Ovary (tissue), 3 donors: ENCODE data around the gene P2RY12.

Experiments
- EP300 ChIP-seq: sonication (generic); formaldehyde crosslinking; IDR thresholded peaks from one replicate; pipeline ENCODE4 v1.6.1; 2017; ENCODE audit warnings: antibody characterized with exemption
- POLR2A ChIP-seq: fragments of 450-650 bp; IDR thresholded peaks from one replicate; pipeline ENCODE4 v1.6.1; 2017; ENCODE audit warnings: antibody characterized with exemption, mild to moderate bottlenecking, moderate library complexity
- TF ChIP-seq, protein P1 (sequence below), 3 donors: fragments of 450-650 bp in 2 of 3; fragments of 200-600 bp in 1 of 3; IDR thresholded peaks; one replicate each; pipeline versions ENCODE4 v1.5.1 to v1.8.0; 2016 to 2022; ENCODE audit warnings: antibody characterized with exemption in 3 of 3, mild to moderate bottlenecking in 1 of 3
- donor health status: DM: no; HTN: no; CAD: no.

DNA sequence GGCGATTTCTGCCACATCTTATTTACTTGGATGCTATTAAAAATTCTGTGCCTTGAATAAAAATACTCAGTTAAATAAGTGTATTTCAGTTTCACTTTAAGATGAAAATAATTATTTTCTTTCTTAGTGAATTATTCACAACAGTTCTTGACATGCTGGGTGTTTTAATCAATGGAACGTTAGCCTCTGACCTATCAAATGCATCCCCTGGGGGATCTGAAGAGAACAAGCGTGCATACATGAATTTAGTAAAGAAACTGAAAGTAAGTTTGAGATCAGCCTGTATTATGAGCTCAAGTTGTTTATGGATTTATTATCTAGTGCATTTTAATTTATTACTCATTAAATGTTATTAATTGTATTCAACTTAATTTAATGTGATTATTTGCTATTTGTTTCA lies 597 bp downstream of the P2RY12 start:
- TF ChIP-seq, protein P1, sequence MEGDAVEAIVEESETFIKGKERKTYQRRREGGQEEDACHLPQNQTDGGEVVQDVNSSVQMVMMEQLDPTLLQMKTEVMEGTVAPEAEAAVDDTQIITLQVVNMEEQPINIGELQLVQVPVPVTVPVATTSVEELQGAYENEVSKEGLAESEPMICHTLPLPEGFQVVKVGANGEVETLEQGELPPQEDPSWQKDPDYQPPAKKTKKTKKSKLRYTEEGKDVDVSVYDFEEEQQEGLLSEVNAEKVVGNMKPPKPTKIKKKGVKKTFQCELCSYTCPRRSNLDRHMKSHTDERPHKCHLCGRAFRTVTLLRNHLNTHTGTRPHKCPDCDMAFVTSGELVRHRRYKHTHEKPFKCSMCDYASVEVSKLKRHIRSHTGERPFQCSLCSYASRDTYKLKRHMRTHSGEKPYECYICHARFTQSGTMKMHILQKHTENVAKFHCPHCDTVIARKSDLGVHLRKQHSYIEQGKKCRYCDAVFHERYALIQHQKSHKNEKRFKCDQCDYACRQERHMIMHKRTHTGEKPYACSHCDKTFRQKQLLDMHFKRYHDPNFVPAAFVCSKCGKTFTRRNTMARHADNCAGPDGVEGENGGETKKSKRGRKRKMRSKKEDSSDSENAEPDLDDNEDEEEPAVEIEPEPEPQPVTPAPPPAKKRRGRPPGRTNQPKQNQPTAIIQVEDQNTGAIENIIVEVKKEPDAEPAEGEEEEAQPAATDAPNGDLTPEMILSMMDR (IDR thresholded peaks at IDR 0.05), result no peak
- TF ChIP-seq EP300 (no peak), POLR2A (no peak)
